A673 (cell line): ENCODE results near the gene CLIC6. TPM values are rescaled to one million over a fixed set of nuclear protein-coding genes. Genes with fewer than 3 reads are reported as not detected.

Experiments used
- BruUV-seq: library from RNA; stranded (reverse); fragments of 400-500 nt; replicated peaks from 2 replicates; lab custom pipeline; 2021; lab: Mats Ljungman, UMichigan
- CTCF ChIA-PET: fragments of 300-600 bp; sonication (Branson Sonifier 250); formaldehyde crosslinking; loops from one replicate; lab custom pipeline; 2022; ENCODE audit warnings: antibody characterized with exemption; lab: Charles Lee
- POLR2A ChIA-PET: fragments of 300-600 bp; sonication (Branson Sonifier 250); formaldehyde crosslinking; loops from one replicate; lab custom pipeline; 2022; ENCODE audit warnings: antibody characterized with exemption; ENCODE audit not compliant: low non-redundant PET; lab: Charles Lee
- DNase-seq: peaks from one replicate; pipeline ENCODE4 v3.0.0-alpha.2; 2015; ENCODE audit warnings: low spot score
- H3K27ac ChIP-seq: fragments of 200-600 bp; sonication (generic); 2 replicates; pipeline ENCODE4 v1.5.1; 2016; ENCODE audit warnings: mixed run types, low read depth, mild to moderate bottlenecking, mixed read lengths, antibody characterized with exemption, low read length; ENCODE audit not compliant: poor library complexity, severe bottlenecking
- H3K27me3 ChIP-seq: fragments of 200-600 bp; sonication (generic); replicated peaks from 2 replicates; pipeline ENCODE4 v1.6.1; 2017; ENCODE audit warnings: mixed run types, low read depth, mild to moderate bottlenecking, mixed read lengths, antibody characterized with exemption, low read length; ENCODE audit not compliant: insufficient read depth, poor library complexity
- H3K36me3 ChIP-seq: fragments of 200-600 bp; sonication (generic); 2 replicates; pipeline ENCODE4 v1.6.1; 2016; ENCODE audit warnings: mixed run types, mild to moderate bottlenecking, mixed read lengths, antibody characterized with exemption, low read length; ENCODE audit not compliant: insufficient read depth, poor library complexity, severe bottlenecking
- H3K4me1 ChIP-seq: fragments of 200-600 bp; sonication (generic); 2 replicates; pipeline ENCODE4 v1.6.1; 2017; ENCODE audit warnings: mixed run types, mild to moderate bottlenecking, mixed read lengths, antibody characterized with exemption, low read length; ENCODE audit not compliant: insufficient read depth, poor library complexity, severe bottlenecking
- H3K4me3 ChIP-seq: fragments of 200-600 bp; sonication (generic); 2 replicates; pipeline ENCODE4 v1.5.1; 2016; ENCODE audit warnings: low read depth, mixed run types, mild to moderate bottlenecking, mixed read lengths, low read length; ENCODE audit not compliant: poor library complexity, severe bottlenecking
- H3K9me3 ChIP-seq: fragments of 200-600 bp; sonication (generic); 2 replicates; pipeline ENCODE4 v1.6.1; 2016; ENCODE audit warnings: mixed run types, low read depth, mild to moderate bottlenecking, mixed read lengths, antibody characterized with exemption, low read length; ENCODE audit not compliant: poor library complexity, severe bottlenecking
- CTCF ChIP-seq: fragments of 300-800, 200-600 bp; sonication (generic); conservative IDR thresholded peaks from 2 replicates; pipeline ENCODE4 v1.5.1; 2017; ENCODE audit warnings: low read depth, mild to moderate bottlenecking, antibody characterized with exemption, low read length, moderate library complexity, mixed read lengths
- EZH2 ChIP-seq: fragments of 200-600 bp; sonication (generic); IDR thresholded peaks from 2 replicates; pipeline ENCODE4 v1.6.1; 2017; ENCODE audit warnings: borderline replicate concordance, low read depth, mild to moderate bottlenecking, mixed read lengths, antibody characterized with exemption, low read length; ENCODE audit not compliant: poor library complexity, severe bottlenecking
- intact Hi-C: fragments of 100-400 bp; cut with micrococcal nuclease; formaldehyde crosslinking; loops from one replicate; pipeline ENCODE4 v1.10.0; 2022; ENCODE audit not compliant: unreplicated experiment
- total RNA-seq: library from RNA; stranded (reverse); gene quantifications from 2 replicates; pipeline ENCODE4 v1.2.3, GENCODE V29; 2021

Gene CLIC6
- total RNA-seq, 1 experiment from 2014 or later = not detected

GRCh38 chr21:34744801-34745200 is 76.0 kb downstream of the CLIC6 start:
- BruUV-seq = no TSS peak
- Histone ChIP-seq H3K4me1 (no peaks in the 10 kb centered on the region), H3K4me3 (no peak overlapping the region), H3K27ac (no peak overlapping the region), H3K27me3 (no peaks in the 10 kb centered on the region), H3K36me3 (no peaks in the 10 kb centered on the region), H3K9me3 (no peaks in the 10 kb centered on the region)
- no peak for TF ChIP-seq EZH2
- TF ChIP-seq CTCF = no peak
- ChIA-PET CTCF (interaction anchor here (1.1 to 1.4 kb wide), 7 partner anchors 143 to 1278 kb away, joined by 3 to 27 read pairs (median 5); no protein-coding TSS in a partner anchor), POLR2A (no interaction called here)
- no peak for DNase-seq
- intact Hi-C loops = loop anchor here (2.0 to 5.0 kb wide), 4 partner anchors 138 to 1284 kb away; no protein-coding TSS in a partner anchor

GRCh38 chr21:34745557-34746255 is 76.9 kb downstream of the CLIC6 start:
- Histone ChIP-seq H3K4me3 (peak overlapping the region; percentile 22), H3K4me1 (no peaks in the 10 kb centered on the region), H3K9me3 (no peaks in the 10 kb centered on the region), H3K27me3 (no peaks in the 10 kb centered on the region), H3K27ac (no peak overlapping the region), H3K36me3 (no peaks in the 10 kb centered on the region)
- BruUV-seq = no TSS peak
- peak; percentile 93 for DNase-seq
- POLR2A ChIA-PET = interaction anchor here (0.6 to 0.7 kb wide), 2 partner anchors 952 to 1098 kb away, joined by 3 read pairs; no protein-coding TSS in a partner anchor
- intact Hi-C loops = loop anchor here (2.0 to 5.0 kb wide), 4 partner anchors 137 to 1283 kb away; no protein-coding TSS in a partner anchor
- TF ChIP-seq CTCF (peak; percentile 92), EZH2 (no peak)
- CTCF ChIA-PET = interaction anchor here (0.6 to 1.4 kb wide), 17 partner anchors 15 to 1277 kb away, joined by 3 to 27 read pairs (median 4); no protein-coding TSS in a partner anchor

GRCh38 chr21:34748862-34749261 is 80.1 kb downstream of the CLIC6 start:
- intact Hi-C loops = loop anchor here (5.0 kb wide), 1 partner anchor 133 kb away; no protein-coding TSS in a partner anchor
- H3K27me3 ChIP-seq = no peaks in the 10 kb centered on the region
- H3K4me3 ChIP-seq = no peak overlapping the region
- no peaks in the 10 kb centered on the region for H3K9me3 ChIP-seq
- BruUV-seq = no TSS peak
- CTCF ChIA-PET = interaction anchor here (0.7 kb wide), 1 partner anchor 31 kb away, joined by 3 read pairs; no protein-coding TSS in a partner anchor
- no peaks in the 10 kb centered on the region for H3K36me3 ChIP-seq
- POLR2A ChIA-PET = no interaction called here
- DNase-seq = no peak
- H3K27ac ChIP-seq = no peak overlapping the region
- TF ChIP-seq EZH2 (no peak), CTCF (no peak)
- no peaks in the 10 kb centered on the region for H3K4me1 ChIP-seq
